ENCODE results near the gene ASXL1.

The ASXL1 gene

GRCh38 chr20:32442630-32443373, 84.7 kb downstream of the ASXL1 start:
- DNase-seq: no peak

GRCh38 chr20:32443386-32443974, 85.3 kb downstream of the ASXL1 start:
- peak; percentile 25 for DNase-seq

- no peak for DNase-seq
These were observed 86.5 kb downstream of the ASXL1 start for GRCh38 chr20:32444474-32445220.

GRCh38 chr20:32445539-32446273, 87.6 kb downstream of the ASXL1 start:
- no peak for DNase-seq

- no peak for DNase-seq
These were observed 88.4 kb downstream of the ASXL1 start for GRCh38 chr20:32446301-32447100.

- DNase-seq: no peak
These were observed 89.3 kb downstream of the ASXL1 start for GRCh38 chr20:32447136-32448027.

- DNase-seq: no peak
These were observed 90.3 kb downstream of the ASXL1 start for GRCh38 chr20:32448306-32449056.

- DNase-seq: no peak
These were observed 91.1 kb downstream of the ASXL1 start for GRCh38 chr20:32449057-32449889.

GRCh38 chr20:32449890-32450401, 91.8 kb downstream of the ASXL1 start:
- DNase-seq: no peak

GRCh38 chr20:32450484-32451061, 92.4 kb downstream of the ASXL1 start:
- no peak for DNase-seq

- no peak for DNase-seq
These were observed 93.2 kb downstream of the ASXL1 start for GRCh38 chr20:32451340-32451681.

GRCh38 chr20:32451682-32452461, 93.7 kb downstream of the ASXL1 start:
- no peak for DNase-seq

GRCh38 chr20:32452776-32453466, 94.8 kb downstream of the ASXL1 start:
- no peak for DNase-seq

- no peak for DNase-seq
These were observed 95.5 kb downstream of the ASXL1 start for GRCh38 chr20:32453467-32454163.

GRCh38 chr20:32454164-32455145, 96.3 kb downstream of the ASXL1 start:
- DNase-seq: no peak

Data from hematopoietic multipotent progenitor cell treated with erythropoietin and hydrocortisone succinate and interleukin-3 and kit ligand, for 8 days (in vitro differentiated cells).